PFSK-1 (cell line): Measurements from ENCODE around the gene EFNA5.

Source experiments
- FOXP2 ChIP-seq: optimal IDR thresholded peaks from 2 replicates; pipeline ENCODE3; 2011; ENCODE audit warnings: borderline replicate concordance, control low read depth, inconsistent platforms; ENCODE audit not compliant: insufficient read depth; ENCODE audit errors: extremely low read length, extremely low read depth
- POLR2AphosphoS5 ChIP-seq: IDR thresholded peaks from 2 replicates; pipeline ENCODE4 v1.6.1; 2012; ENCODE audit warnings: low read depth, mild to moderate bottlenecking, control low read depth, low read length, moderate library complexity
- SIN3A ChIP-seq: IDR thresholded peaks from 2 replicates; pipeline ENCODE4 v1.6.1; 2012; ENCODE audit warnings: mild to moderate bottlenecking, low read length, moderate library complexity, borderline replicate concordance; ENCODE audit not compliant: insufficient read depth
- TAF1 ChIP-seq: IDR thresholded peaks from 2 replicates; pipeline ENCODE4 v1.6.1; 2012; ENCODE audit warnings: low read length, control low read depth, borderline replicate concordance; ENCODE audit not compliant: insufficient read depth
- TF ChIP-seq, protein P1 (sequence below), 2 experiments: IDR thresholded peaks; 2 replicates each; pipeline versions ENCODE4 v1.6.1 to v1.8.0; 2011 to 2012; ENCODE audit warnings: low read depth in 2 of 2, low read length in 2 of 2, control low read depth in 1 of 2, inconsistent platforms in 1 of 2, mild to moderate bottlenecking in 1 of 2, moderate library complexity in 1 of 2; ENCODE audit not compliant: insufficient read depth in 1 of 2

DNA sequence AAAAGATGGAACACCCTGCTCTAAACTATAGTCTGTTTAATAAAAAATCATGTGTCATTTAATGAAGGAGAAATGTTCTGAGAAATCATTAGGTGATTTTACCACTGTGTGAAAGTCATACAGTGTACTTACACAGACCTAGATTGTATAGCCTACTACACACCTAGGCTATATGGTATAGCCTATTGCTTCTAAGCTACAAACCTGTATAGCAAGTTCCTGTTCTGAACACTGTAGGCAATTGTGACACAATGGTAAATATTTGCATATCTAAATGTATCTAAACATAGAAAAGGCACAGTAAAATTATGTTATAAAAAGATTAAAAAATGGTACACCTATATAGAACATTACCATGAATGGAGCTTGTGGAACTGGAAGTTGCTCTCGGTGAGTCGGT, 40.6 kb downstream of the EFNA5 start:
- TF ChIP-seq SIN3A: no peak
- TF ChIP-seq POLR2AphosphoS5: no peak
- TF ChIP-seq TAF1: no peak
- TF ChIP-seq FOXP2: no peak
- TF ChIP-seq, protein P1, sequence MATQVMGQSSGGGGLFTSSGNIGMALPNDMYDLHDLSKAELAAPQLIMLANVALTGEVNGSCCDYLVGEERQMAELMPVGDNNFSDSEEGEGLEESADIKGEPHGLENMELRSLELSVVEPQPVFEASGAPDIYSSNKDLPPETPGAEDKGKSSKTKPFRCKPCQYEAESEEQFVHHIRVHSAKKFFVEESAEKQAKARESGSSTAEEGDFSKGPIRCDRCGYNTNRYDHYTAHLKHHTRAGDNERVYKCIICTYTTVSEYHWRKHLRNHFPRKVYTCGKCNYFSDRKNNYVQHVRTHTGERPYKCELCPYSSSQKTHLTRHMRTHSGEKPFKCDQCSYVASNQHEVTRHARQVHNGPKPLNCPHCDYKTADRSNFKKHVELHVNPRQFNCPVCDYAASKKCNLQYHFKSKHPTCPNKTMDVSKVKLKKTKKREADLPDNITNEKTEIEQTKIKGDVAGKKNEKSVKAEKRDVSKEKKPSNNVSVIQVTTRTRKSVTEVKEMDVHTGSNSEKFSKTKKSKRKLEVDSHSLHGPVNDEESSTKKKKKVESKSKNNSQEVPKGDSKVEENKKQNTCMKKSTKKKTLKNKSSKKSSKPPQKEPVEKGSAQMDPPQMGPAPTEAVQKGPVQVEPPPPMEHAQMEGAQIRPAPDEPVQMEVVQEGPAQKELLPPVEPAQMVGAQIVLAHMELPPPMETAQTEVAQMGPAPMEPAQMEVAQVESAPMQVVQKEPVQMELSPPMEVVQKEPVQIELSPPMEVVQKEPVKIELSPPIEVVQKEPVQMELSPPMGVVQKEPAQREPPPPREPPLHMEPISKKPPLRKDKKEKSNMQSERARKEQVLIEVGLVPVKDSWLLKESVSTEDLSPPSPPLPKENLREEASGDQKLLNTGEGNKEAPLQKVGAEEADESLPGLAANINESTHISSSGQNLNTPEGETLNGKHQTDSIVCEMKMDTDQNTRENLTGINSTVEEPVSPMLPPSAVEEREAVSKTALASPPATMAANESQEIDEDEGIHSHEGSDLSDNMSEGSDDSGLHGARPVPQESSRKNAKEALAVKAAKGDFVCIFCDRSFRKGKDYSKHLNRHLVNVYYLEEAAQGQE (IDR thresholded peaks at IDR 0.05; ENCODE audit: insufficient read depth in 1 of 2, low read depth in 2 of 2, low read length in 2 of 2): no peak
